ENCODE data around the gene CIAO2B. TPM values are rescaled to one million over a fixed set of nuclear protein-coding genes. Genes with fewer than 3 reads are reported as not detected.
"Not testable (repeated sequence)": the region's sequence is repeated elsewhere in the genome, so short reads cannot be mapped to it uniquely, and the experiment has no call there.

CIAO2B gene
- total RNA-seq, 1 donor from 2014 or later, result 118 TPM

DNA sequence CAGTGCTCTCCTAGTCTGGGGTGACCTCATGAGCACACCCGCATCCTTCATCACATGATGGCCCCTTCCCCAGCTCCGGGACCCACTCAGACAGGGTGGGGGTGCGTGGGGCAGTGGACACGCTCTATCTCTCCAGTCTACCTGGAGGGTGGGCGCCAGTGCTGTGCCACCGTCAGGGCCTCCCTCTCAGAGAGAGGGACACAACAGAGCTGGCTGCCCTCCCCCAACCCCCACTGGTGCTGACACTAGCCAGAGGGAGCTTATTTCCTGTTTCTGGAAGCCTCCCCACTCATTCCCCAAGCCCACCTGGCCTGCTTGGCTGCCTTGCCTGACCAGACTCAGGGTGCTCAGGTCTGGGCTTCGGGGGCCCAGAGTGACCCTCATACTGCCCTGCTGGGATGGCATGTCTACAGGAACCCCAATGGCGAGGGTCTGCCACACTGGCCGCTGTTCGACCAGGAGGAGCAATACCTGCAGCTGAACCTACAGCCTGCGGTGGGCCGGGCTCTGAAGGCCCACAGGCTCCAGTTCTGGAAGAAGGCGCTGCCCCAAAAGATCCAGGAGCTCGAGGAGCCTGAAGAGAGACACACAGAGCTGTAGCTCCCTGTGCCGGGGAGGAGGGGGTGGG, 9.3 kb upstream of the CIAO2B start:
- intact Hi-C loops (cut with DNase I), result no loop called here
- DNase-seq (ENCODE audit: low spot score), result no peak

DNA sequence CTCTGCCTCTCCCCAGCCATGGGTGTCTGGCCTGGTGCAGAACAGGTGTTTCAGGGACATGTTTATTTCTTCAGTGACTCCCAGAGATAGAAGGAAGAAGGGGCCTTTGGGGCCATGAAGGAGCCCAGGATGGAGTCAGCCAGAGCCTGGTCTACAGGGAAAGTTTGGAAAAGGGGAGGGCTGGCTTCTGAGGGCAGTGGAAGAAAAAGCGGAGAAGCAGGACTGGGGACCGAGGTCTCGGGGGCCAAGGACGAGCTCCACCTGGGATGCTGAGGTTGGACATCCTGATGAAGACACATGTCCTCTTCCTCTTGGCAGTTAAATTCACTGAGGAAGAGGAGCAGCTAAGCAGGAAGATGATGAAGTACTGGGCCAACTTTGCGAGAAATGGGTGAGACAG, 8.8 kb upstream of the CIAO2B start:
- intact Hi-C loops (cut with DNase I), result no loop called here
- DNase-seq (ENCODE audit: low spot score), result no peak

DNA sequence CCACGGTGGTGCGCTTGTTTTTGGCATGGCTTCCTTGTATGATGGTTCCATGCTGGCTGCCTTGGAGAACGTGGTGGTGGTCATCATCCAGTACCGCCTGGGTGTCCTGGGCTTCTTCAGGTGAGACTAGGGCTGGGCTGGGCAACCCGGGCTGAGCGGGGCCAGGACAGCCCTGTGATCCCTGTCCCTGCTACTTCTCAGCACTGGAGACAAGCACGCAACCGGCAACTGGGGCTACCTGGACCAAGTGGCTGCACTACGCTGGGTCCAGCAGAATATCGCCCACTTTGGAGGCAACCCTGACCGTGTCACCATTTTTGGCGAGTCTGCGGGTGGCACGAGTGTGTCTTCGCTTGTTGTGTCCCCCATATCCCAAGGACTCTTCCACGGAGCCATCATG, 6.0 kb upstream of the CIAO2B start:
- intact Hi-C loops (cut with DNase I), result no loop called here
- DNase-seq (ENCODE audit: low spot score), result no peak

DNA sequence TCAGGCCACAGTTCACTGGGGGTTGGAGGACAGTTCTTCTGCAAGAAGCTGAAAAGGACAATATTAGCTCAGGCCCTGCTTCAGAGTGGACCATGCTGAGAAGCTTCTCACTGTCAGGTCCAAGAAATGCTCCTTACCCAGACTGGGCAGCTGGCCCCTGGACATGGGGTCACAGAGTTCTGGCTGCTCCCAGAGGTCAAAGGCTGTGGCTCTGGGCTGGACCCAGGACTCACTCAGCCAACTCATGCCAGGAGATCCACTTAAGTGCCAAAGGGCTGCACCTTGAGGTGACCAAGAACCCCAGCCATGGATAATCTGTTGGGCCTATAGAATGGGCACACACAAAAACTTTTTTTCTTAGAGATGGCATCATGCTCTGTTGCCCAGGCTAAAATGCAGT, 5.2 kb upstream of the CIAO2B start:
- DNase-seq (ENCODE audit: low spot score), result no peak
- intact Hi-C loops (cut with DNase I), result no loop called here

DNA sequence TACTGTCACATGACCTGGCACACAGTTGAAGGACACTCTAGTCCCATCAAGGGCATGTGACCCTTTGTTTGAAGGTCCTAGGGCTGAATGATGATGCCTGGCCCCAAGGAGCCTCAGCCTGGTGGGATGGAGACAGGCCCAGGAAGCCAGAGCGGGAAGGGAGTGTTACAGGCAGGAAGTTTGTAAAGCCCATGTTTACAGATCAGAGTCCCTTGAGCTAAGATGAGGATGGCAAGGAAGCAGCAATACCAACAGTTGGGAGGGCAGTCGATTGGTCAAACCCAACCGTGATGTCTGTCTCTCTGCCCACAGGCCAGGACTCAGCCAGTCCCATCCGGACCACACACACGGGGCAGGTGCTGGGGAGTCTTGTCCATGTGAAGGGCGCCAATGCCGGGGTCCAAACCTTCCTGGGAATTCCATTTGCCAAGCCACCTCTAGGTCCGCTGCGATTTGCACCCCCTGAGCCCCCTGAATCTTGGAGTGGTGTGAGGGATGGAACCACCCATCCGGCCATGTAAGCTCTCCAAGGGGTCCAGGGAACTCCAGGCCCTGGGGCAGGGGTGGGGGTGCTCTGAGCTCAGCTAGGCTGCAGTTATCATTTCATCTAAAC, 3.6 kb upstream of the CIAO2B start:
- no peak for DNase-seq (ENCODE audit: low spot score)
- intact Hi-C loops (cut with DNase I), result no loop called here

DNA sequence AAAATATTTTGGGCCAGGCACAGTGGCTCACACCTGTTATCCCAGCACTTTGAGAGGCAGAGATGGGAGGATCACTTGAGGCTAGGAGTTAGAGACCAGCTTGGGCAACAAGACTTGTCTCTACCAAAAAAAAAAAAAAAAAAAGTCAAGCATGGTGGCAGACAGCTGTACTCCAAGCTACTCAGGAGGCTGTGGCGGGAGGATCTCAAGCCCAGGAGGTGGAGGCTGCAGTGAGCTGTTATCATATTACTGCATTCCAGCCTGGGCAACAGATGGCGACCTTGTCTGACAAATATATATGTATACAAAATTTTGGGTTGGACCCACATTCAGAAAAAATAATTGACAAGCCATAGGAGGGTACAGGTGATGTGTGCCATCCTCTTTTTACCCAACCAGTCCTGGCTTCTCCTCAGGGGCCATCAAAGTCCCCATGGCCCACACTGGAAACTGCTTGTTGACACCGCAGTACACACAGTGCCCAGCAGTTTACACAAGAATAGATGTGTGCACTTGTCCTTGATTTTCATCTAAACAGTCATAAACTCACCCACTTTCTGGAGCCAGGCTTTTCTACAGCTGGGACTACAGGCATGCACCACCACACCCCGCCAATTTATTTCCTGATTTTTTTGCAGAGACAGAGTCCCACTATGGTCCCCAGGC, 2.8 kb upstream of the CIAO2B start:
- DNase-seq (ENCODE audit: low spot score), result no peak
- intact Hi-C loops (cut with DNase I), result no loop called here

DNA sequence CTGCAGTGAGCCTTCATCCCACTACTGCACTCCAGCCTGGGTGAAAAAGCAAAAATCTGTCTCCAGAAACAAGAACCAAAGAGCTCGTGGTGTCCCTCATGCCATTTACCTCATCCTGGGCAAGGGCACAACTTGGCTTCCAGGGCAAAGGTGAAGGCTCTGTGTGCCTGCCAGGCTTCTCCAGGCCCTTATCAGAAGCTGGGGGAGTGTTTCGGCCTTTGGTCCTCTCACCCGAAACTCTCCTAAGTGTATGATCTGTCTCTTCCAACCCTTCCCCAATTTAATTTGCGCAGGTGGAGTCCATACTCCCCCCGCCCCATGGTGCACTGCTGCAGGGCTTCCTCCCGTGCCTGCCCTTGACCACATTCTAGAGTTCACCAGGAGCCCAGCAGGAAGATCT, 2.3 kb upstream of the CIAO2B start:
- DNase-seq (ENCODE audit: low spot score), result no peak
- intact Hi-C loops (cut with DNase I), result no loop called here

DNA sequence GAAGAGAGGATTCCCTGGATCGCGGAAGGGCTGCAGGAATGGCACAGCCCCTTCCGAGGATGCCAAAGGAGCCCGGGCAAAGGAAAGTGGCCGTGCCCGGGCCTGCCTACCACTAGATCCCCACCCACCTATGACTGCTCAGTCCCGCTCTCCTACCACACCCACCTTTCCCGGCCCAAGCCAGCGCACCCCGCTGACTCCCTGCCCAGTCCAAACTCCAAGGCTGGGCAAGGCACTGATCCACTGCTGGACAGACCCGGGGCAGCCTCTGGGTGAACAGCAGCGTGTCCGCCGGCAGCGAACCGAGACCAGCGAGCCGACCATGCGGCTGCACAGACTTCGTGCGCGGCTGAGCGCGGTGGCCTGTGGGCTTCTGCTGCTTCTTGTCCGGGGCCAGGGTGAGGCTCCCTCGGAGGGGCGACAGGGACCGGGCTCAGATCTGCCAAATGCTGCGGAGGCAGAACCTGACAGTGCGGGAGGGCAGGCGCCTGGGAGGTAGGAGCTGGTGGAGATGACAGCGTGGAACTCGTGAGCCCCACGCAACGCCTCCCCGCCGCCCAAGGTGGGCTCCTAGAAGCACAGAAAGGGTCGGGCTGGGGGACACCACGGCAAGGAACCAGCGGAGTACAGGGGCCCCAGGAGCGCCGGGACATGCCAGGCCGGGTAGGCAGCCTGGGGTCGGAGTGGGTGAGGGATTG, 1.3 kb upstream of the CIAO2B start, which contains the start of gene CES2:
CES2 (plus strand) TSS at position 203 of the 698 bp plus-strand sequence; CDS start at position 323, 120 bp downstream.
- DNase-seq (ENCODE audit: low spot score), result no peak
- intact Hi-C loops (cut with DNase I), result no loop called here

DNA sequence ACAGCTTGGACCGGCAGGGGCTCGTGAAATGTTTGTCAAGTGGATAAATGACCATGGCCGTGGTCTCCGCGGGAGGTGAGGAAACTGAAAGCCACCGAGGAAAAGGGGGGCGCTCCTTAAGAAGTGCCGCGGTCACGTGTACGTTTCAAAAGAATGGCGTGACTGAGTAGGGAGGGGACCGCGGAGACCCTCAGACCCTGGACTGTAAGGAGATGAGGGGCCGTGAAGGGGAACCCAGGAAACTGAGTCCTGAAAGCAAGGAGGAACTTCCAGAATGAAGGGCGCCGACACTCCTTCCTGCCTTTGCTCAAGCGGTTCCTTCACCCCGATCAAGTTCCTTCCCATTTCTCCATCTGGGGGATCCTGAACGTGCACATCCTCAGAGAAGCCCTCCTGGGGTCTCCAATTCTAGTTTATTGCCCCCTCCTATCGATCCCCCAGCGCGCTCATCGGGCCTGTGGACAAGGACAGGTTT, 674 bp upstream of the CIAO2B start:
- DNase-seq (ENCODE audit: low spot score); intact Hi-C loops (cut with DNase I): not testable (repeated sequence)

DNA sequence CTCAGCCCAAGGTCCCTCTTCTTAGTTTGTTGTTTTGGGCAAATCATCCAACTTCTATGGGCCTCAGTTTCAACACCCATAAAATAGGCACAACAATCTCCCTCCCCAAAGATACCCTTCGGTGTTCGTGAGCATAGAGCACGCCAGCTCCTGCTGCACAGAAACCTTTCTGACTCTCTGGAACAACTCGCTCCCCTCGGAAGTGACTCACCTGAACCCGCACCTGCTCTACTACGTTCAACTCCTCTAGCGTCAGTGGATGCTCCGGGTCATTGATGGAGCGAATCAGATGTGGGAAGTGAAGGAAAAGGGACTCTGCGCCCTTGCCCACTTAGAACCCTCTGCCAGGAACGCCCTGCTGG, 445 bp downstream of the CIAO2B start:
- intact Hi-C loops (cut with DNase I), result no loop called here
- DNase-seq (ENCODE audit: low spot score), result no peak

DNA sequence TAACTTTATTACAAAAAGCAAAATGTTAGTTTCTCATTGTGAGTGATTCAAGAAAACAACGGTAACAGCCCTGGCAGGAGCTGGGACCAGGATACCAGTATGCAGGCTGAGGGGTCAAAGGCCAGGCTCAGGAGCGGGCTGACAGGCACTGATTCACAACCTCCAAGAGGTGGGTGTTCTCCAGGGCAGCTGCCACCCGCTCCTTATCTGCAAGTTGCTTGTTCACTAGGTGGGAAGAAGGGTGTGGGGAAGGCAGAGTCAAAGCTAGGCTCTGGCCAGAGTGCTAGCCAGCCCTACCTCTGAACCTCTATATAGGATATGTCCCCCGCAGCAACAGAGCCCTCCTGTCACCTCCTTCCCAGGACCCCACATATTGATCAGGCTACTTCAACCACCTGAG, 2.1 kb downstream of the CIAO2B start:
- intact Hi-C loops (cut with DNase I), result no loop called here
- no peak for DNase-seq (ENCODE audit: low spot score)

DNA sequence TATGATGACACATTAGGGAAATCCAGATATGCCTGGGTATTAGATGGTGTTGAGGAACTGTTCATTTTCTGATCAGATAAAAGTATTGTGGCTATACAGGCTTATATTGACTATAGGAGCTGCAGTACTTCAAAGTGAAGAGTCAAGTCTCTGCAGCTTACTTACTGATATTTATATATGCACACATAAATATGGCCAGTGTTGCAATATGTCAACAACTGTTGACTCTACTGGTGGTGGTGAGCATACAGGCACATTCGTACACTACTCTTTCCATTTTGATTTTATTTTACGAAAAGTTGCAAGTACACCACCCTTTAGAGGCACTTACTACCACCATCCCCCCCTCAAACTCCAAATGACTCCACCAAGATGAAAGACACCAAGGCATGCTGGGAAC, 2.5 kb downstream of the CIAO2B start:
- intact Hi-C loops (cut with DNase I), result no loop called here
- no peak for DNase-seq (ENCODE audit: low spot score)

DNA sequence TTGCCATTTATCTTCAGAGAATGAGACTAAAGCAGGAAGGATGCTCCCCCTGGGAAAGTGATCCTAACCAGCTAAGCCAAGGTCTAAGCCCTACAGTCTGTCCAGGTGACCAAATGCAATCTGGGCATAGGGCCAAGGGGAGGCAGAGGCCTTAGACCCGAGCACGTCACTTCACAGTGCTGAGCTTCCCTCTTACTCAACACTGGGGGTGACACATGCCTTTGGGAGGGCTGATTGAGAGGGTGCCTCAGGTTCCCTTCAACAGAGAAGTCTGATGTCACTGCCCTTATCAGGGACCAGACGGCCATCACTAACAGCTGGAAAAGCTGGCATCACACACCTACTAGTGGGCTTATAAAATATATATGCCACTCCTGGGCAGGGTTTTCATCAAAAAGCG, 4.0 kb downstream of the CIAO2B start:
- DNase-seq (ENCODE audit: low spot score), result no peak

DNA sequence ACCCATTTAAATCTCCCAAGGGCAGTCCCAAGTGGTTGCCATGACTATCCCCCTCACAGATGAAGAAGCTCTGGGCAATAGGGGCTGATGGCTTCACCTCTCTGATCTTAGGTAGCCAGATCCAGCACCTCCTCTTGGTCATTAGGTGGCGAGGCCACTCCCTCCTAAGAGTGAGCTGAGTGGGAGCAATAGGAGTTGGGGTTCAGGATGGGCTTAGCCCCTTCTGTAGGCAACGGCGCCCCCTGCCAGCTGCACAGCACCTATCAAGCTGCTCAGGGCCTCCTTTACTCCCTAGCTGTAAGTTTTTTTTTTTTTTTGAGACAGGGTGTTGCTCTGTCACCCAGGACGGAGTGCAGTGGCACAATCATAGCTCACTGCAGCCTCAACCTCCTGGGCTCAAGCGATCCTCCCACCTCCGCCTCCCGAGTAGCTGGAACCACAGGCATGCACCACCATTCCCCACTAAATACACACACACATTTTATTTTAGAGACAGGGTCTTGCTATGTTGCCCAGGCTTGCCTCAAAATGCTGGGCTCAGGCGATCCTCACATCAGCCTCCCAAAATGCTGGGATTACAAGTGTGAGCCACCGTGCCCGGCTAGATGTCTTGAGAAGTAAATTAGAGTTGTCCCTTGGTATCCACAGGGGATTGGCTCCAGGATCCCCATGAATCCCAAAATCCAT, 5.4 kb downstream of the CIAO2B start:
- intact Hi-C loops (cut with DNase I), result no loop called here
- DNase-seq (ENCODE audit: low spot score), result no peak

More for the DNA sequence above, 4.0 kb downstream of the CIAO2B start:
- intact Hi-C loops (cut with DNase I), result no loop called here

DNA sequence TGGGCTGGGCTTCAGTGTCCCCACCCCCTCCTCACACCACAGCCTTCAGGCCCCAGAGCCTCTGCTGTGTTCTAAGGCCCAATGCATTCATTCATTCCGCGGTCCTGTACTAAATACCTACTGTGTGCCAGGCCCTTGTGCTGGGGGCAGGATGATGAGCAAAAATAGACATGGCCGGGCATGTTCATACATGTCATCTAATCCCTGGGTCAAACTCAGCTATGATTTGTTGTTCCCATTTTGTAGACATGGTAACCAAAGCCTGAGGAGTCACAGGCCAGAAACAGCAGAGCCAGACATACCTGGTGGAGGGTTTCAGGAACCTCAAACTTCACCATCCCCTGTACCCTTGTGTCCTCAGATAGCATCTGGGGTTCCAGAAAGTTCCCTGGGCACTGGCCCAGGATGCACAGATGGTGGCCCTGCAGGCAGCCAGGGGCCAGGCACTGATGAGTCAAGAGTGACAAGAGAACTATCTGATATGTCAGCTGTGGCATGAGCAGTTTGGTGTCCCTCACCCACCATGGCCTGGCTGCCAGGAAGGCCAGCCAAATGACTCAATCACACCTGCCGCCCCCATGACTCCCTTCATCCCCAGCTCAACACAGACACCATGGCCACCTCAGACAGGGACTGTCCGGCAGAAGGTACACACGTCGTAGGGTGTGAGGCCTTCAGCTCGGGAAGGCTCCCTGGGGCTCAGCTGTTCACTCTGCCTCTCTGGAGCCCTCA, 6.1 kb downstream of the CIAO2B start:
- intact Hi-C loops (cut with DNase I), result no loop called here
- DNase-seq (ENCODE audit: low spot score), result no peak

DNA sequence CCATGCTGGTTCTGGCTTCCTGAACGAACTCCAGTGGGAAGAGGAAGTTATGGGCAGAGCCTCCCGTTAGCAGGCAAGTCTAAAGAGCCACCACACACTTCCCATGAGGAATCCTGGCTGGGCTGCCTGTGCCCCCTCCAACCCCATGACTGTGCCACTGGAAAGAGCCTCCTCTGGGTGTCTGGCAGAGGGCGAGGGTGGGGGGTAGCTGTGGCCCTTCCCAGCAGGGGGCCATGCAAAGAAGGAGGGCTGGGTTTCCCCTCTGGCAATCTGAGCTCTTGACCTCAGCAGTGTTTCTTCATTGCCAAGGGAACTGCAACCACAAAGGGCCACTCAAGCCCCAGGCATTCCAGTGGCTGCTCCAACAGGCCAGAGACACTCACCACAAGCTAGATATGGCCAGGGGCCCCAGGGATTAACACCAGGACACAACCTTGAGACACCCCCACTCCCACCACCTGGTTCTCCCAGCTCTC, 7.2 kb downstream of the CIAO2B start:
- no peak for DNase-seq (ENCODE audit: low spot score)

DNA sequence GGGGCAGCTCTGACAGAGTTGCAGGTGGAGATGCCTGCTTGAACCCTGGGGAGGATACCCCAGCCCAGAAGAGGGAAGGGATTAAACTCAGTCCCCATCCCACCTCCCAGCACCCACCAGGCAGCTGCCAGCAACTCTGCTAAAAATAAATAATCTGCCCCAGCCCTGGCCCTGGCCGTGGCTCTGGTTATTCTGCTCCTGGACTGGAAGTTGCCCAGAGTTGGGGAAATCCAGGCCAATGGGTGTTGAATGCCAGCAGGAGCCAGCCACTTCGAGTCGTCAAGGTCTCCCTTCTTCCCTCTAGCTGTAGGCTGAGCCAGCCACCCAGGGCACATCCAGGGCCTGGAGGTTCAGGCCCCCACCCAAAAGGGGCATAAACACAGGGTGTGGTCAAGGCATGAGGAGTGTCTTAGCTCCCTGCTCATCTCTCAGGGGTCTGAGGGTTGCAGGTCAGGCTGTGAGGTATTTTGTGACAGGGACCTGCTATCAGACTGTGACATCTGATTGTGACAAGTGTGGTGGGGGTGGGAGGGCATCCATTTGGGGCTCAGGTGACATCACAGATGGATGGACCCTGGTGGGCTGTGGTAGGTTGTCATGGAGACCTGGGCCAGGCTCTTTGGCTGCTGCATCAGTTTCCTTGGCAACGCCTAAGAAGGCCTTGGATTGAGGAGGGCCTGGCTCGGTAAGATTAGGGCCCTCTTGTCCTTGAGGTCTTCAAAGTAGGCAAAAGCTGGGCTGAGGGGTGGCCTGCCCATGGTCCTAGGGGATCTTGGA, 7.8 kb downstream of the CIAO2B start:
- DNase-seq (ENCODE audit: low spot score), result peak; percentile 86

More for the DNA sequence above, 7.2 kb downstream of the CIAO2B start:
- intact Hi-C loops (cut with DNase I), result loop anchor here (1.0 kb wide), 1 partner anchor 24 kb away; no protein-coding TSS in a partner anchor

DNA sequence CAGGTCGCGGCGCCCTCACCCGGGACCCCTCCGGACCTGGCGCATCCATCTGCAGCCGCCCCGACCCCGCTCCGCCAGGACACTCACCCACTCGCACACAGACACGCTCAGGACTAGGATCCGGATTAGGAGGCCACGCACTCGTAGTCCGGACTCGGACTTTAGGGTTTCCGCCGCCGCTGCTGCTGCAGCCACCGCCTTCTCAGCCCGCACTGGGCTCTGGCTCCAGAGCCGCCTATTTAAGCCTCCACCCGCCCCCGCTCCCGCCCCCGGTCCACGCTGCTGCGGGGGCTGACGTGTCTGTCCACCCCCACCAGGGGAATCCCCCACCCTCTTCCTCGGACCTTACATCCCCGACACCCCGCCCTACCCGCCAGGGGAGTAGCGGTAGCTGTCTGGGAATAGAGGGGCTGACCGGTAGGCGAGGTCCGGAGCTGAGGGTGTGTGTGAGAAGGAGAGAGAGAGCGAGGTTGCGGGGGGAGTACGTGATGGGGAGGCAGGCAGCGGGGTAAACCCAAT, 8.8 kb downstream of the CIAO2B start, which contains the start of gene RRAD:
RRAD (minus strand) TSS at position 214 of the 519 bp plus-strand sequence. CDS start 356 bp downstream, outside the sequence.
- intact Hi-C loops (cut with DNase I), result no loop called here
- DNase-seq (ENCODE audit: low spot score), result peak; percentile 90

More for the DNA sequence above, 7.8 kb downstream of the CIAO2B start:
- intact Hi-C loops (cut with DNase I), result loop anchor here (1.0 kb wide), 1 partner anchor 23 kb away; no protein-coding TSS in a partner anchor

Data from cardiac septum (tissue), 1 donor.